Measurements from ENCODE around the gene ROR2. TPM values are rescaled to one million over a fixed set of nuclear protein-coding genes. Genes with fewer than 3 reads are reported as not detected.
A peak's percentile ranks its signal among the peaks of the same experiment; 100 is the strongest.

Gene ROR2
- total RNA-seq, 1 donor = 13.8 TPM

- Histone ChIP-seq H4K20me1 (ENCODE audit: insufficient read depth, low read length) (no peaks in the 10 kb centered on the region), H2AFZ (ENCODE audit: low read length) (no peak overlapping the region)
- TF ChIP-seq CTCF (IDR thresholded peaks at IDR 0.05; ENCODE audit: extremely low read depth, low read depth, low read length) = no peak
Observed at GRCh38 chr9:91577633-91578061, 372.4 kb downstream of the ROR2 start.

DNA sequence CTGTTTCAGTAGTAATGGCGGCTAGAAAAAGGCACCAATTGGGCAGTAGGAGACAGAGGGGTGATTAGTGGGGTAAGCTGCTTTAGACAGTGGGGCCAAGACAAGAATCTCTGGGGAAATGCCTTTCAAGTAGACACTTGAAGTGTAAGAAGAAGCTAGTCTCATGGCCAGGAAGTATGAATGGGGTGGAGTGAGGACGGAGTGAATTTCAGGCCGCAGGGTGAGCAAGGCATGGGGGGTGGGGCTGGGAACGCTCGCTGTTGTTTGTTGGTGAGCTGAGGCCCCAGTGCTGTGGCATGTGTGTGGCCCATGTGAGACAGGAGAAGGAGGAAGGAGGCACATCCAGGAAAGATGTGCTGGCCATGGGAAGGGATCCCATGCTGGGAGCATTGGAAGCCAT lies 377.2 kb downstream of the ROR2 start:
- Histone ChIP-seq H4K20me1 (ENCODE audit: insufficient read depth, low read length) (no peaks in the 10 kb centered on the region), H3K9me3 (ENCODE audit: low read depth, low read length) (peaks cover 4% of the 10 kb centered on the region), H3K4me3 (ENCODE audit: insufficient read depth, low read length) (no peak overlapping the region), H3K27me3 (ENCODE audit: insufficient read depth, low read length) (peaks cover 20% of the 10 kb centered on the region), H3K79me2 (ENCODE audit: insufficient read depth, low read length) (no peaks in the 10 kb centered on the region), H3K36me3 (ENCODE audit: insufficient read depth, low read length) (no peaks in the 10 kb centered on the region), H3K4me1 (ENCODE audit: insufficient read depth, low read length) (no peaks in the 10 kb centered on the region), H3K27ac (ENCODE audit: low read depth, low read length) (no peak overlapping the region), H3K4me2 (ENCODE audit: insufficient read depth, low read length) (no peak overlapping the region), H2AFZ (ENCODE audit: low read length) (no peak overlapping the region)
- DNase-seq (ENCODE audit: insufficient read length, low spot score, missing footprints) = no peak
- TF ChIP-seq CTCF (IDR thresholded peaks at IDR 0.05; ENCODE audit: extremely low read depth, low read depth, low read length) = no peak

More at GRCh38 chr9:91577633-91578061, 372.4 kb downstream of the ROR2 start:
- Histone ChIP-seq H3K4me1 (ENCODE audit: insufficient read depth, low read length) (no peaks in the 10 kb centered on the region), H3K36me3 (ENCODE audit: insufficient read depth, low read length) (no peaks in the 10 kb centered on the region), H3K79me2 (ENCODE audit: insufficient read depth, low read length) (no peaks in the 10 kb centered on the region), H3K9me3 (ENCODE audit: low read depth, low read length) (no peaks in the 10 kb centered on the region), H3K4me3 (ENCODE audit: insufficient read depth, low read length) (no peak overlapping the region), H3K27me3 (ENCODE audit: insufficient read depth, low read length) (peaks cover 23% of the 10 kb centered on the region), H3K27ac (ENCODE audit: low read depth, low read length) (no peak overlapping the region), H3K4me2 (ENCODE audit: insufficient read depth, low read length) (no peak overlapping the region)
- DNase-seq (ENCODE audit: insufficient read length, low spot score, missing footprints) = peak; percentile 11

- no peak overlapping the region for H3K4me3 ChIP-seq (ENCODE audit: insufficient read depth, low read length)
- H3K36me3 ChIP-seq (ENCODE audit: insufficient read depth, low read length) = no peaks in the 10 kb centered on the region
- H3K79me2 ChIP-seq (ENCODE audit: insufficient read depth, low read length) = no peaks in the 10 kb centered on the region
- H3K27ac ChIP-seq (ENCODE audit: low read depth, low read length) = no peak overlapping the region
- peak; percentile 23 for DNase-seq (ENCODE audit: insufficient read length, low spot score, missing footprints)
- no peak overlapping the region for H3K4me2 ChIP-seq (ENCODE audit: insufficient read depth, low read length)
- H2AFZ ChIP-seq (ENCODE audit: low read length) = no peak overlapping the region
- H3K9me3 ChIP-seq (ENCODE audit: low read depth, low read length) = peaks cover 4% of the 10 kb centered on the region
- no peaks in the 10 kb centered on the region for H3K4me1 ChIP-seq (ENCODE audit: insufficient read depth, low read length)
- H4K20me1 ChIP-seq (ENCODE audit: insufficient read depth, low read length) = no peaks in the 10 kb centered on the region
- TF ChIP-seq CTCF (IDR thresholded peaks at IDR 0.05; ENCODE audit: extremely low read depth, low read depth, low read length) = no peak
- H3K27me3 ChIP-seq (ENCODE audit: insufficient read depth, low read length) = peaks cover 14% of the 10 kb centered on the region
Observed at GRCh38 chr9:91572044-91572443, 378.0 kb downstream of the ROR2 start.

GRCh38 chr9:91571036-91571435 lies 379.0 kb downstream of the ROR2 start:
- no peak for DNase-seq (ENCODE audit: insufficient read length, low spot score, missing footprints)
- Histone ChIP-seq H3K4me1 (ENCODE audit: insufficient read depth, low read length) (no peaks in the 10 kb centered on the region), H3K4me3 (ENCODE audit: insufficient read depth, low read length) (no peak overlapping the region), H3K4me2 (ENCODE audit: insufficient read depth, low read length) (no peak overlapping the region), H3K9me3 (ENCODE audit: low read depth, low read length) (peaks cover 4% of the 10 kb centered on the region), H3K27me3 (ENCODE audit: insufficient read depth, low read length) (peaks cover 14% of the 10 kb centered on the region), H2AFZ (ENCODE audit: low read length) (no peak overlapping the region), H3K79me2 (ENCODE audit: insufficient read depth, low read length) (no peaks in the 10 kb centered on the region), H4K20me1 (ENCODE audit: insufficient read depth, low read length) (no peaks in the 10 kb centered on the region), H3K27ac (ENCODE audit: low read depth, low read length) (no peak overlapping the region), H3K36me3 (ENCODE audit: insufficient read depth, low read length) (no peaks in the 10 kb centered on the region)
- no peak for TF ChIP-seq CTCF (IDR thresholded peaks at IDR 0.05; ENCODE audit: extremely low read depth, low read depth, low read length)

Data from osteoblast (primary cell).